NCI-H2196 (cell line): ENCODE data around the gene LPIN2.

Experiments used
- DNase-seq: peaks from one replicate; lab custom pipeline; 2025; ENCODE audit not compliant: unreplicated experiment; lab: John Stamatoyannopoulos, UW

The LPIN2 gene

DNA sequence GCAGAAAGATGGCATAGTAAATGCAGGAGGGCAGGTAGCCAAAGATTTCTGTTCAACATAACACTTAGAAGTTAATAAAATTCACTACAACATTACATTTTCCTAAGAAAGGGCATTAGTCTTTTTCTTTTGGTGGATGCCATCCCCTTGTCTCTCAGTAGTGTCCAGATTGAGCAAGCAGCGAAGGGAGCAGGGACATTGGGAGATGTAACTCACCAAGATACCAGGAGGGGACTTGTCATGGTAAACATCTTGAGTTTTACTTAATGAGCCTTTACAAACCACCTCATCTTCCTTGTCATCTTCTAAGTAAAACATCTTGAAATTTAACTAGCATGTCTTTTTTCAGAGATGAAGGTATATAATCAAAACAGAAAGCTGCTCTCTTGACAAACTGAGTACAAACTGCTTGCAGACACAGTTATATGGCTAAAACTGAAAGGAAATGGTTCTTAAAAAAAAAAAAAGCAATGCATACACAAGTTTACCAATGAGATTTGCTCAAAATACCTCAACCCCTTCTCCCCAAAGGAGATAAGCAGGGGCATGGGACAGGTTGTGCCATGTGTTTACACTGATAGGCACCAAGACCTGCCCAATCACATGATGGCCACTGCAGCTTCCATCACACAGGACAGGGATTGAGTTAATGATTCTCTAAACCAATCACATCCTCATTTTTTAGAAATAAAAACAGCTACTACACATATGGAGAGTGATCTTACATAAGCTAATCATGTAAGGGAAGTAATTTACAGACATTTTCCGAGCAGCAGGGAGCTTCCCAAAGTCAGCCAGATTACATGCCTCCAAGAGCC, 30.3 kb downstream of the LPIN2 start:
- DNase-seq, result no peak

DNA sequence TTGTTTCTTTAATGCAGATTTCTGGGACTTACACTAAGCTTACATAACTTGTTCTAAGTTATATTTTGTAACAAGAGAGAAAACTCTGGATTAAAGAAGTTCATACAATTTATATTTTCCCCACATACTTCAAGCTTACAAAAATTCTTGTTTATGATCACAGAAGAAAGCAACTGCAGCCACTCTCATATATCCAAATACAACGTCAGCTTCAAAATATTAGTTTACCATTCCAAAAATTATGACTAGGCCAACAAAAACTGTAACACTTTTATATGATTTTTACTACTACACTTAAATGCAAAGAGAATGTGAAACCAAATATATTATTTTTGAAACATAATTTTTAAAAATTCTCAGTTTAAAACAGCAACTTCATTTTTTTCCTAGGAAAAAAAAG, 30.9 kb downstream of the LPIN2 start:
- DNase-seq, result no peak

GRCh38 chr18:2981212-2981728, 31.7 kb downstream of the LPIN2 start:
- DNase-seq, result no peak

GRCh38 chr18:2979871-2980790, 32.8 kb downstream of the LPIN2 start:
- DNase-seq, result no peak

GRCh38 chr18:2979129-2979528, 33.8 kb downstream of the LPIN2 start:
- no peak for DNase-seq

DNA sequence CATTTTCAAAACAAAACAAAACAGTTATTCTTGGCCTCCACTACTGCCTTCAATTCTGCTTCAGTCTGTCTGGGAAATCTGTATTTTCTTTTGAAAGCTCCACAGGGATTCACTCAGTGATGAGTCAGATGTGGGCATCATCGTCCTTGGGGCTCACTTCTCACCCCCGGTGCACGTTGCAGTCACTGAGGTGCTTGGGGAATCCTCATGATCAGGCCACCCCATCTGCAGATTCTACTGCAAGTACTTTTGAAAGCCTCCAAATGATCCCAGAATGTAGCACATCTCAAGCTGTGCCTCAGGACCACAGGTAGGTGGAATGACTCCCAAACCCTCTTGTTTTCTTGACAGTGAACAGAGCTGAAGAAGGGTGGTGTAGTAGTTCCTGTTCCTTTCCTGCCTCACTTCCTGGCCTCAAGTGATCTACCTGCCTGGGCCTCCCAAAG, 34.3 kb downstream of the LPIN2 start:
- no peak for DNase-seq

GRCh38 chr18:2978208-2978607, 34.7 kb downstream of the LPIN2 start:
- DNase-seq, result no peak

- DNase-seq, result no peak
These were observed 36.5 kb downstream of the LPIN2 start for GRCh38 chr18:2976218-2977132.

GRCh38 chr18:2974731-2975130, 38.2 kb downstream of the LPIN2 start:
- no peak for DNase-seq

DNA sequence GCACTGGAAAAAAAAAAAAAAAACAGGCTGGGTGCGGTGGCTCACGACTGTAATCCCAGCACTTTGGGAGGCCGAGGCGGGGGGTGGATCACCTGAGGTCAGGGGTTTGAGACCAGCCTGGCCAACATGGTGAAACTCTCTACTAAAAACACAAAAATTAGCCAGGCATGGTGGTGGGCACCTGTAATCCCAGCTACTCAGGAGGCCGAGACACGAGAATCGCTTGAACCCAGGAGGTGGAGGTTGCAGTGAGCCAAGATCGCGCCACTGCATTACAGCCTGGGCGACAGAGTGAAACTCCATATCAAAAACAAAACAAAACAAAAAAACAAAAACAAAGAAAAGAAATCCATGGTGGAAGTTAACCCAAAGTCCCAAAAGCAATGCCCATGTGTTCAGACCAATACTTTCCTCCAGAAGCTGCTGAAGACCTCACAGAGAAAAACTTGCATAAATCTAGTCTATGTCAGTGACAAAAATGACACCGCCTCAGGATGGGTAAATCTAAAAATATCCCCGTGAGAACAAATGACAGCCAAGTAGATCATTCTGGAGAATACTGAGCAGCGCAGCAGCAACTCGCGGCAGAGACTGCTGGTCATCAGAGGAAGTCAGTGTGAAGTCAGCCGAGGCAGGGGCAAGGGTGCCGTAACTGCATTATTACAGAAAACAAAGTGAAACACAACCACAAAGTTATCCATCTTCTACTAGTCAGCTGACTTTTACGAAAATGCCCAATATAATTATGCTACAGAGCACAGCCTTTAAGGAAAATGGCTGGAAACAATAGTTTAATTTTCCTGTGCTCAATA, 41.0 kb downstream of the LPIN2 start:
- DNase-seq, result no peak

GRCh38 chr18:2970772-2971659, 41.9 kb downstream of the LPIN2 start:
- DNase-seq, result no peak

DNA sequence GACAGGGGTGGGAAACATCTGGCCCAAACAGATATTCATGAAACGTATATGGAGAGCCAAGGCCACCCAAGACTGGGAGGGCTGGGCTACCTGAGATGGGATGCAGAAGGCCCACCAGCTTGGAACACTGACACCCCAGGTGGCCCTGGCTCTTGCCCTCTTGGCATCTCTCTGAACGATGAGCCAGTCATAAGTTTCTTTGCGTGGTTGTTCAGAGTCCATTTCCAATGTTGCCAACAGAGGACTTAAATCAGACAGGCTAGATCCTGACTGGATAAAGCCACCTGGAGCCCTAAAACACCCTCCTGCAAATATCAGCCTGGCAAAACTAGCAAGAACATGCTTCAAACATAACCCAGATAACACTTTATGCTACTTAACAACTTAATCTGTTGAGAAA, 42.6 kb downstream of the LPIN2 start:
- DNase-seq, result no peak

DNA sequence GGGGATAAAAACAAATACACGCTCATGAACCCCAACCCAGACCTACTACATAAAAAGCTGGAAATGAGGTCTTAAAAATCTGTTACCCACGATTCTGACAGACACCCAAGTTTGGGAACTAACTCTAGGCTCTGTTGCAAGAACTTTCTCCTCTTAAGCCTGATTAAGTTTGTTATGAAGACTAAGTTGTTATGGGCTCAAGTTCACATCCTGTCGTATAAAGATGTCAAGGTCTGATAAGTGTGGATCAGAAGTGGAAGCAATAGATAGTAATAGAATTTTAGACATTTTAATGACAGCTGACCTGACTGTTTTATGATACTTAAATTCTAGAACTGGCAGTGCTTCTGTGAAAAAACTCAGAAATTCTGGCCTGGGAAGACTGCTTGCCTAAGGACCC, 43.2 kb downstream of the LPIN2 start:
- no peak for DNase-seq

- DNase-seq, result no peak
These were observed 44.3 kb downstream of the LPIN2 start for GRCh38 chr18:2968606-2969005.

- DNase-seq, result no peak
These were observed 45.1 kb downstream of the LPIN2 start for GRCh38 chr18:2967820-2968219.

DNA sequence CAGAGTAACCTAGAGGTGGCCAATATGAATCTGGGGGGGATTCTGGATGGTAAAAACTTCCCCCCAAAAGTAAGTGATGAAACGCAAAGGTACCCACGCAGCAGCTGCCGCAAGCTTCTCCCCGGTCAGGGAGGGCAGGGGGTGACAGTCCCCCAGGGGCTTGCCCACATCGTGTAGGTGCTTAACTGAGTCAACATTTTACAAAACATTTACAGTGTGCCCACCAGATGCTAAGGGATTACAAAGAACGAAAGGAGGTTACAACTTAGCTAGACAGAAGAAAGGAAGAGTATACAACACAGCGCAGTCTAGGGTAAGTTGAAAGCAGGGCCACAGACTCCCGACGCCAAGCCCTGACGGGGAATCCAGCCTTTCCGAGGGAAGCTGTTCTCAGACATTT, 45.6 kb downstream of the LPIN2 start:
- DNase-seq, result no peak

DNA sequence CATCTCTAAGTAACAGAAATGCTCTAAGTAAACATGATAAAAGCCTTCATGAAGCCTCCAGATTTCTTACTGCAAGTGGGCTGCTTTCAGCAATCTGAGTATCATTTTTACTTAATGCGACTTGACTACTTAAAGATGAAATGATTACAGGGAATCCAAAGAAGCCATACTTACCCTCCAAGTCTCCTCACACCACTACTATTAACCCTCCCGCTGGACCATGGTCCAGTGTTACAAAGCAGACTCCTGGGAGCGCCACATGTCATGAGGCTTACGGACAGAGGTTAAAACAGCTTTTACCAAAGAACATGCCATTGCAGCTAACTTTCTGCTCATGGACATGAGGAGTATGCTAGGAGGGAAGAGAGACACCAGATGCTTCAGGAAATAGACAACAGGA, 46.4 kb downstream of the LPIN2 start:
- no peak for DNase-seq

DNA sequence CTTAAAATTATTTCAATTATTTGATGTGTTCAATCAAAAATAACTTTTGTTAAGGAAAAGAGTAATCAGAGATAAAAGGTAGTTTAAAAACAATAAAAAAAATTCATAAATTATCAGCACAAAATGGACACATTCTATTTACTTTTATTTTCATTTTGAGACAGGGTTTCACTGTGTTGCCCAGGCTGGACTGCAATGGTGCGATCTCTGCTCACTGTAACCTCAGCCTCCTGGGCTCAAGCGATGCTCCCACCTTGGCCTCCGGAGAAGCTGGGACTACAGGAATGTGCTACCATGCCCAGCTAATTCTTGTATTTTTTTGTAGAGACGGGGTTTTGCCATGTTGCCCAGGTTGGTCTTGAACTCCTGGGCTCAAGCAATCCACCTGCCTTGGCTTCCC, 47.1 kb downstream of the LPIN2 start:
- DNase-seq, result no peak
